Lung (tissue), 12 donors: ENCODE measurements around the gene NR2C2. TPM values are rescaled to one million over a fixed set of nuclear protein-coding genes. Genes with fewer than 3 reads are reported as not detected.

ENCODE experiments used
- ATAC-seq: fragments of 200-7000 bp; cut with Tn5 transposase; one replicate; pipeline ENCODE4 v1.9.1; 2020; ENCODE audit warnings: moderate number of reproducible peaks; ENCODE audit not compliant: insufficient read depth, low FRiP score
- DNase-seq, 3 donors: peaks; one replicate each; pipeline ENCODE4 v3.0.0-alpha.2; 2013 to 2017
- H3K27ac ChIP-seq, 2 donors: one replicate each; pipeline ENCODE4 v1.5.1; 2013; ENCODE audit warnings: mild to moderate bottlenecking in 2 of 2, moderate library complexity in 2 of 2, control low read depth in 1 of 2, inconsistent platforms in 1 of 2, low read depth in 1 of 2, low read length in 1 of 2
- H3K27me3 ChIP-seq, 3 donors: one replicate each; pipeline ENCODE4 v1.5.1; 2013; ENCODE audit warnings: low read length in 2 of 3; ENCODE audit not compliant: control insufficient read depth in 3 of 3, insufficient read depth in 3 of 3
- H3K36me3 ChIP-seq, 4 donors: one replicate each; pipeline ENCODE4 v1.5.1; 2013; ENCODE audit warnings: low read length in 4 of 4, mild to moderate bottlenecking in 1 of 4, moderate library complexity in 1 of 4; ENCODE audit not compliant: control insufficient read depth in 4 of 4, insufficient read depth in 4 of 4
- H3K4me1 ChIP-seq, 5 donors: one replicate each; pipeline ENCODE4 v1.5.1; 2013; ENCODE audit warnings: low read length in 5 of 5, mild to moderate bottlenecking in 2 of 5, moderate library complexity in 1 of 5; ENCODE audit not compliant: control insufficient read depth in 5 of 5, insufficient read depth in 5 of 5
- H3K4me3 ChIP-seq: one replicate; pipeline ENCODE4 v1.5.1; 2013; ENCODE audit warnings: mild to moderate bottlenecking, control low read depth, moderate library complexity
- H3K9ac ChIP-seq, 2 donors: one replicate each; pipeline ENCODE4 v1.5.1; 2013; ENCODE audit warnings: low read length in 2 of 2, control low read depth in 1 of 2; ENCODE audit not compliant: insufficient read depth in 1 of 2
- H3K9me3 ChIP-seq, 4 donors: one replicate each; pipeline ENCODE4 v1.5.1; 2013; ENCODE audit warnings: low read length in 3 of 4, mild to moderate bottlenecking in 1 of 4, moderate library complexity in 1 of 4; ENCODE audit not compliant: control insufficient read depth in 4 of 4, insufficient read depth in 3 of 4
- WGBS, 2 donors: extraction: QIAGEN DNeasy Blood & Tissue Kit; methylation state at CpG; one replicate each; pipeline ENCODE4 v1.1.7; 2013; 5-methylcytosine and 5-hydroxymethylcytosine counted together
- polyA plus RNA-seq, 2 donors: library from polyadenylated mRNA; stranded (reverse); fragments of 200-250 nt; gene quantifications; one replicate each; pipeline ENCODE4 v1.2.1, GENCODE V29; 2013
- total RNA-seq, 2 donors: library from RNA; depleted of rRNA in 1 of 2; stranded (reverse); fragments of >200 nt in 1 of 2; gene quantifications; one replicate each; pipeline ENCODE4 v1.2.1, GENCODE V29; 2014 to 2021
- TF ChIP-seq, protein P1 (sequence below): IDR thresholded peaks from 2 replicates; pipeline ENCODE4 v1.5.1; 2012; ENCODE audit warnings: mild to moderate bottlenecking; ENCODE audit errors: control extremely low read depth, extremely low read depth
- donor health status: control.
- donor health status: control.
- donor health status: Bipolar disorder and iron deficiency.
- donor health status: healthy.
- donor health status: DM: yes; HTN: yes; CAD: no.

Gene NR2C2
- total and polyA plus RNA-seq, 4 donors = 9.2 to 71.0 (median 24.8) TPM

DNA sequence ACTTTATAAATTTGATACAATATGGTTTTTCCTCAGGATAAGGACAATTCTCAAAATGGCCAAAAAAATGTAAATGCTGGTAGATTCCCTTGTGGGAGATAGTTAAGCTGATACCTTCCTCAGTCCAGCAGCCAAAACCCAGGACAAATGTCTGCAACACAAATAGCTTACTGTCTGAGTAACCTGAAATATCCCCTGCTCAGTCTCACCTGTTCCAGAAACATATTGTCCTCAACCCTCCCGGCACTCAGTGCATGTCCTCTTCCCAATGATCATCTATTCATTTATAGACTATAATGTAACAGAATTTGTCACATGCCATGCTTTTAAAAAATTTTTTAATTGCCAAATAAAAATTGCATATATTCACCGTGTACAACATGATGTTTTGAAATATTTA lies 139.3 kb downstream of the NR2C2 start:
- H3K27me3 ChIP-seq = no peaks in the 10 kb centered on the region
- ATAC-seq = no peak
- TF ChIP-seq, protein P1, sequence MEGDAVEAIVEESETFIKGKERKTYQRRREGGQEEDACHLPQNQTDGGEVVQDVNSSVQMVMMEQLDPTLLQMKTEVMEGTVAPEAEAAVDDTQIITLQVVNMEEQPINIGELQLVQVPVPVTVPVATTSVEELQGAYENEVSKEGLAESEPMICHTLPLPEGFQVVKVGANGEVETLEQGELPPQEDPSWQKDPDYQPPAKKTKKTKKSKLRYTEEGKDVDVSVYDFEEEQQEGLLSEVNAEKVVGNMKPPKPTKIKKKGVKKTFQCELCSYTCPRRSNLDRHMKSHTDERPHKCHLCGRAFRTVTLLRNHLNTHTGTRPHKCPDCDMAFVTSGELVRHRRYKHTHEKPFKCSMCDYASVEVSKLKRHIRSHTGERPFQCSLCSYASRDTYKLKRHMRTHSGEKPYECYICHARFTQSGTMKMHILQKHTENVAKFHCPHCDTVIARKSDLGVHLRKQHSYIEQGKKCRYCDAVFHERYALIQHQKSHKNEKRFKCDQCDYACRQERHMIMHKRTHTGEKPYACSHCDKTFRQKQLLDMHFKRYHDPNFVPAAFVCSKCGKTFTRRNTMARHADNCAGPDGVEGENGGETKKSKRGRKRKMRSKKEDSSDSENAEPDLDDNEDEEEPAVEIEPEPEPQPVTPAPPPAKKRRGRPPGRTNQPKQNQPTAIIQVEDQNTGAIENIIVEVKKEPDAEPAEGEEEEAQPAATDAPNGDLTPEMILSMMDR = no peak
- no peaks in the 10 kb centered on the region for H3K9me3 ChIP-seq
- no peak overlapping the region for H3K27ac ChIP-seq
- no peak for DNase-seq
- H3K4me3 ChIP-seq = no peak overlapping the region
- H3K36me3 ChIP-seq = peaks cover 29 to 60% (median 37%) of the 10 kb centered on the region in 4 donors
- no peak overlapping the region for H3K9ac ChIP-seq
- H3K4me1 ChIP-seq = peaks cover 0 to 5% (median 0%) of the 10 kb centered on the region in 5 donors
- WGBS, 2 donors = 79 to 88% methylated on average over 2 of the region's 2 CpGs

DNA sequence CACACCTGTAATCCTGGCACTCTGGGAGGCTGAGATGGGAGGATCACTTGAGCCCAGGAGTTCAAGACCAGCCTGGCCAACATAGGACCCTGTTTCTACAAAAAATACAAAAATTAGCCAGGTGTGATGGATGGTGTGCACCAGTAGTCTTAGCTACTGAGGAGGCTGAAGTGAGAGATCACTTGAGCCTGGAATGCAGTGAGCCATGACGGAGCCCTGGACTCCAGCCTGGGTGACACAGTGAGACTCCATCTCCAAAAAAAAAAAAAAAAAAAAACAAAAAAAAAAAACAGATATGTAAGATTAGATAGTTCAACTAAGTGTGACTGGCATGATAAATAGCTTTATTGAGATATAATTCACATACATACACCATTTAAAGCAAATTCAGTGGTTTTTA lies 141.8 kb downstream of the NR2C2 start:
- DNase-seq (no peak), ATAC-seq (no peak)
- H3K27me3 ChIP-seq = no peaks in the 10 kb centered on the region
- WGBS, 2 donors = 95 to 96% methylated on average over 1 of the region's 1 CpG
- H3K4me3 ChIP-seq = no peak overlapping the region
- H3K9ac ChIP-seq = no peak overlapping the region
- TF ChIP-seq, protein P1 = no peak
- no peaks in the 10 kb centered on the region for H3K4me1 ChIP-seq
- no peak overlapping the region for H3K27ac ChIP-seq
- H3K36me3 ChIP-seq = peaks cover 15 to 46% (median 26%) of the 10 kb centered on the region in 4 donors
- H3K9me3 ChIP-seq = no peaks in the 10 kb centered on the region

DNA sequence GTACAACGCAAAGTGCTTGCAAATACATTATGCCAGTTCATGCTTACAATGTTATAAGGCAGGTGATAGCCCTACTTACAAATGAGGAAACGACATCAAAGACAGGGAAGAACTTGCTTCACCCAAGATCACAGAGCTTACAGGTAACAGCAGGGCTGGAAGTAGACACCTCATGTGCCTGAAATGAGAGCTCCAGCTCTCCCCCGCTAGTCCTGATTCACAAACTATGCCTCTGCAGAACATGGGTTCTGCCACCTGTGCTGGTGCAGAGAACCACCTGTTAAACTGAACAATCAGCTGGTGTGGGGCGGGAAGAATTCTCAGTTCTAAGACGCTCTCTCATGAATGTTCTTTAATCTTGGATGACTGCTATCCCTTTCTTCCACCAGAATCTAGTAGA lies 144.2 kb downstream of the NR2C2 start:
- ATAC-seq = no peak
- H3K9ac ChIP-seq = no peak overlapping the region
- WGBS, 2 donors = 73 to 84% methylated on average over 5 of the region's 5 CpGs
- no peak overlapping the region for H3K27ac ChIP-seq
- no peaks in the 10 kb centered on the region for H3K27me3 ChIP-seq
- no peaks in the 10 kb centered on the region for H3K9me3 ChIP-seq
- H3K4me1 ChIP-seq = peaks cover 0 to 2% (median 0%) of the 10 kb centered on the region in 5 donors
- TF ChIP-seq, protein P1 = no peak
- H3K36me3 ChIP-seq = peaks cover 15 to 50% (median 26%) of the 10 kb centered on the region in 4 donors
- no peak for DNase-seq
- H3K4me3 ChIP-seq = no peak overlapping the region

DNA sequence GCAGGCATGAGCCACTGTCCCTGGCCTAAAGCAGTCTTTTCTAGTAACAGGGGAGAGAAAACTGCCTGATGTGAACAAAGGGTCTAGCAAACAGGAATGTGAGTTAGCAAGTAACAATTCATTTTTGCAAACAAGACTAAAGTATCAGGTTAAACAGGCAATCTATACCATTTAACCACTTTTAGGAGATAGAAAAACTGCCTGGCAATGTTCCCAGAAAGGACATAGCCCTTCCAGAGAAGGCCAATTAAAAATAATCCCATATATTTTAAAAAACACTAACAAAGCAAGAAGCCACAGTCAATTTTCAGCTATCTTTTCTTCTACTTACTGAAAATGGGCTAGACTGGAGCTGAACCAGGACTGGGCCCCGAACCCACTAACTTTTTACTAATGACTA lies 145.3 kb downstream of the NR2C2 start:
- Histone ChIP-seq H3K4me1 (peaks cover 0 to 3% (median 2%) of the 10 kb centered on the region in 5 donors), H3K9me3 (no peaks in the 10 kb centered on the region), H3K4me3 (no peak overlapping the region), H3K27me3 (no peaks in the 10 kb centered on the region), H3K27ac (no peak overlapping the region), H3K9ac (no peak overlapping the region), H3K36me3 (peaks cover 15 to 46% (median 24%) of the 10 kb centered on the region in 4 donors)
- WGBS, 2 donors = 86 to 97% methylated on average over 1 of the region's 1 CpG
- DNase-seq = peak in 1 of 3 donors; percentile 9
- no peak for ATAC-seq
- TF ChIP-seq, protein P1 = no peak
